Mesothelial cell of epicardium (in vitro differentiated cells): Measurements from ENCODE around the gene FBXO34. TPM values are rescaled to one million over a fixed set of nuclear protein-coding genes. Genes with fewer than 3 reads are reported as not detected.
A peak's percentile ranks its signal among the peaks of the same experiment; 100 is the strongest.

Source experiments
- DNase-seq, 2 experiments: peaks; one replicate each; pipeline ENCODE4 v3.0.0; 2021; ENCODE audit warnings: low spot score in 2 of 2; ENCODE audit not compliant: unreplicated experiment in 2 of 2
- H3K27ac Mint-ChIP-seq: 2 replicates; pipeline ENCODE4 v1.8.0; 2021; ENCODE audit warnings: mixed read lengths
- H3K27me3 Mint-ChIP-seq: 2 replicates; pipeline ENCODE4 v1.8.0; 2021; ENCODE audit warnings: low read depth, mixed read lengths
- H3K36me3 Mint-ChIP-seq: 2 replicates; pipeline ENCODE4 v1.8.0; 2021; ENCODE audit warnings: mixed read lengths
- H3K4me1 Mint-ChIP-seq: 2 replicates; pipeline ENCODE4 v1.8.0; 2021; ENCODE audit warnings: mixed read lengths
- H3K4me3 Mint-ChIP-seq: 2 replicates; pipeline ENCODE4 v1.8.0; 2021; ENCODE audit warnings: mild to moderate bottlenecking, moderate library complexity, mixed read lengths
- H3K9me3 Mint-ChIP-seq: 2 replicates; pipeline ENCODE4 v1.8.0; 2021; ENCODE audit warnings: mixed read lengths
- CTCF ChIP-seq: fragments of 200-600 bp; sonication (generic); IDR thresholded peaks from one replicate; pipeline ENCODE4 v1.5.0; 2021; ENCODE audit warnings: antibody characterized with exemption; ENCODE audit not compliant: unreplicated experiment
- total RNA-seq: library from RNA; stranded (reverse); gene quantifications from 3 replicates; pipeline ENCODE4 v1.2.1, GENCODE V29; 2021

The FBXO34 gene
- total RNA-seq, 1 donor from 2014 or later: 38.0 TPM

DNA sequence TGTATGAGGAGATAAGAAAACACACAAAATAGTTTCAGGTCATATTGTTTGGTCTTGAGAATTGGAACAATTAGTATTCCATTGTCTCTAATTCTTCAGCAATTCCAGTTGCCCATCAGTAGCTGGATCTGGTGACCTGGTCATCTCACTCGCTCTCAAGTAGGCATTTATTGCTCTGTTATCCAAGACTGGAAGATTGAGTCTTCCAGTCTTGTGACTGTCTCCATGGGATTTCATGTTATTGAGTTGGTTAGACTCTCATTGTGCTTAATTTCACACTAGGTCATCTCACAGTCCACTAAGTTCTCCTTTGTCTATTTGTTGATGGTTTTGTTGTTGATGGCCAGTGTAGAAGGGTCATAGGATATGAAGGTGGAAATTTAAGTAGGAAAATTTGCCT, 47.5 kb downstream of the FBXO34 start:
- Mint-ChIP-seq H3K27ac (no peak overlapping the region), H3K4me3 (no peak overlapping the region), H3K27me3 (no peaks in the 10 kb centered on the region), H3K36me3 (peaks cover 27% of the 10 kb centered on the region), H3K4me1 (peaks cover 6% of the 10 kb centered on the region), H3K9me3 (peaks cover 16% of the 10 kb centered on the region)
- no peak for DNase-seq
- TF ChIP-seq CTCF: no peak

DNA sequence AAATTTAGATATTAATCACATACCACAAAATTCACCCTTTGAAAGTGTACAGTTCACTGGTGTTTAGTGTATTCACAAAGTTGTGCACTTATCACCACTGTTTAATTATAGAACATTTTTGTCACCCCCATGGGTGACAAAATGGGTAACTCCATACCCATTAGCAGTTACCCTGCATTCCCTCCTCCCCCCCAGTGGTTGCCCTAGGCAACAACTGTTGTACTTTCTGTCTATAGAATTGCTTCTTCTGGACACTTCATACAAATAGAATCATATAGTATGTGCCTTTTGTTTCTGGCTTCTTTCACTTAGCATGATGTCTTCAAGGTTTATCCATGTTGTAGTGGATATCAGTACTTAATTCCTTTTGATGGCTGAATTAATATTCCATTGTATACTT, 52.7 kb downstream of the FBXO34 start:
- no peak overlapping the region for H3K4me3 Mint-ChIP-seq
- no peak for TF ChIP-seq CTCF
- peaks cover 9% of the 10 kb centered on the region for H3K9me3 Mint-ChIP-seq
- peaks cover 18% of the 10 kb centered on the region for H3K36me3 Mint-ChIP-seq
- DNase-seq: no peak
- no peaks in the 10 kb centered on the region for H3K27me3 Mint-ChIP-seq
- peaks cover 32% of the 10 kb centered on the region for H3K4me1 Mint-ChIP-seq
- H3K27ac Mint-ChIP-seq: no peak overlapping the region

DNA sequence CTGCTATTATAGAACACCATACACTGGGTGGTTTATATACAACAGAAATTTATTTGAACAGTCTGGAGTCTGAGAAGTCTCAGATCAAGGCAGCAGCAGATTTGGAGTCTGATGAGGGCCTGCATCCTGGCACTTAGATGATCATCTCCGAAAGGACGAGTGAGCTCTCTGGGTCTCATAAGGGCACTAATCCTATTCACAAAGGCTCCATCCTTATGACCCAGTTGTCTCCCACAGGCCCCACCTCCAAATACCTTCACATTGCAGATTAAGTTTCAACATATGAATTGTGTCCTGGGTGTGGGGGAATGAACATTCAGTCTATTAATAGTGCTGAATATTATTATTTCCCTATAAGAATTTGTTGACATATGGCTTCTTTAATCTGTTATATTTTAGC, 53.6 kb downstream of the FBXO34 start:
- no peak for TF ChIP-seq CTCF
- Mint-ChIP-seq H3K27me3 (no peaks in the 10 kb centered on the region), H3K9me3 (peaks cover 9% of the 10 kb centered on the region), H3K27ac (peak overlapping the region; percentile 89), H3K4me1 (peaks cover 40% of the 10 kb centered on the region), H3K36me3 (peaks cover 16% of the 10 kb centered on the region), H3K4me3 (no peak overlapping the region)
- no peak for DNase-seq

DNA sequence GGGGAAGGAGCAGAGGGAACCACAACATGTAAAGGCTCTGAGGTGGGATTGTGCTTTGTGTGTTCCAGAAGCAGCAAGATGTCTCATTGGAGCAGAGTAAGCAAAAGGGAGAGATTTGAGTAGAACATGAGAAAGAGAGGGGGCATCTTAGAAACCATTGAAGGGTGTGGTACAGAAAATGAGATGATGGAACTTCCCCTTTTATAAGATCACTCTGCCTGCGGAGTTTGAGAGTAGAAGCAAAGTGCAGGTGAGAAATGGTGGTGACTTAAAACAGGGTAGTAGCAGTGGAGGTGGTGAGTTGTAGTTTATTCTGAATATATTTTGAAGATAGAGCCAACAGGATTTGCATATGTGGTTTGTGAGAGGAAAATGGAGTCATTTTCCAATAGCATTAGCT, 56.0 kb downstream of the FBXO34 start:
- Mint-ChIP-seq H3K36me3 (peaks cover 12% of the 10 kb centered on the region), H3K27ac (peak overlapping the region; percentile 89)
- TF ChIP-seq CTCF: no peak

GRCh38 chr14:55328317-55328716, 57.1 kb downstream of the FBXO34 start:
- no peak for TF ChIP-seq CTCF
- H3K4me3 Mint-ChIP-seq: no peak overlapping the region
- peak overlapping the region; percentile 65 for H3K27ac Mint-ChIP-seq
- DNase-seq: no peak
- H3K27me3 Mint-ChIP-seq: no peaks in the 10 kb centered on the region
- H3K9me3 Mint-ChIP-seq: peaks cover 9% of the 10 kb centered on the region
- peaks cover 12% of the 10 kb centered on the region for H3K36me3 Mint-ChIP-seq
- H3K4me1 Mint-ChIP-seq: peaks cover 59% of the 10 kb centered on the region

More for the DNA sequence above, 56.0 kb downstream of the FBXO34 start:
- DNase-seq: no peak
- Mint-ChIP-seq H3K27me3 (no peaks in the 10 kb centered on the region), H3K4me1 (peaks cover 48% of the 10 kb centered on the region), H3K4me3 (no peak overlapping the region), H3K9me3 (peaks cover 9% of the 10 kb centered on the region)
